OCI-LY7 (cell line): ENCODE results near the gene KLHL17. TPM values are rescaled to one million over a fixed set of nuclear protein-coding genes. Genes with fewer than 3 reads are reported as not detected.

ENCODE experiments used
- BruUV-seq: library from RNA; stranded (reverse); fragments of 400-500 nt; replicated peaks from 2 replicates; lab custom pipeline; 2021; lab: Mats Ljungman, UMichigan
- CTCF ChIA-PET: fragments of 300-600 bp; sonication (Branson Sonifier 250); formaldehyde crosslinking; loops from one replicate; lab custom pipeline; 2022; ENCODE audit warnings: antibody characterized with exemption; ENCODE audit not compliant: unreplicated experiment; lab: Charles Lee
- POLR2A ChIA-PET: fragments of 300-600 bp; sonication (Branson Sonifier 250); formaldehyde crosslinking; loops from one replicate; lab custom pipeline; 2022; ENCODE audit warnings: antibody characterized with exemption; lab: Charles Lee
- DNase-seq: peaks from one replicate; pipeline ENCODE4 v3.0.0-alpha.2; 2015; ENCODE audit warnings: low spot score
- H2AFZ ChIP-seq: fragments of 200-600 bp; sonication (generic), shearing (Covaris generic); 2 replicates; pipeline ENCODE4 v1.6.1; 2014; ENCODE audit warnings: mild to moderate bottlenecking, antibody characterized with exemption, low read length, moderate library complexity
- H3K27ac ChIP-seq: fragments of 200-600 bp; sonication (generic); 2 replicates; pipeline ENCODE4 v1.5.1; 2014; ENCODE audit warnings: mixed run types, low read depth, mild to moderate bottlenecking, moderate library complexity, low read length, inconsistent platforms; ENCODE audit not compliant: poor library complexity, severe bottlenecking
- H3K36me3 ChIP-seq: fragments of 200-600 bp; sonication (generic); 2 replicates; pipeline ENCODE4 v1.6.1; 2014; ENCODE audit warnings: mild to moderate bottlenecking, antibody characterized with exemption, low read length, moderate library complexity, mixed read lengths; ENCODE audit not compliant: insufficient read depth
- H3K4me1 ChIP-seq: fragments of 200-600 bp; sonication (generic); 2 replicates; pipeline ENCODE4 v1.5.1; 2014; ENCODE audit warnings: mild to moderate bottlenecking, low read length; ENCODE audit not compliant: insufficient read depth, poor library complexity, severe bottlenecking
- H3K4me2 ChIP-seq: fragments of 200-600 bp; sonication (generic); 2 replicates; pipeline ENCODE4 v1.6.1; 2014; ENCODE audit warnings: mild to moderate bottlenecking, low read length
- H3K4me3 ChIP-seq: fragments of 200-600 bp; sonication (generic); 2 replicates; pipeline ENCODE4 v1.5.1; 2014; ENCODE audit warnings: mild to moderate bottlenecking, low read depth, low read length; ENCODE audit not compliant: poor library complexity, severe bottlenecking
- H3K79me2 ChIP-seq: fragments of 200-600 bp; sonication (generic); 2 replicates; pipeline ENCODE4 v1.6.1; 2016; ENCODE audit warnings: low read depth, mild to moderate bottlenecking, low read length, moderate library complexity, mixed read lengths; ENCODE audit not compliant: insufficient read depth
- H3K9me2 ChIP-seq: fragments of 200-600 bp; sonication (generic); 2 replicates; pipeline ENCODE4 v1.6.1; 2016; ENCODE audit warnings: mild to moderate bottlenecking, low read length, mixed read lengths; ENCODE audit not compliant: insufficient read depth
- H3K9me3 ChIP-seq: fragments of 200-600 bp; sonication (generic); 2 replicates; pipeline ENCODE4 v1.6.1; 2014; ENCODE audit warnings: mild to moderate bottlenecking, mixed run types, low read length, mixed read lengths
- H4K20me1 ChIP-seq: fragments of 200-600 bp; sonication (generic); 2 replicates; pipeline ENCODE4 v1.6.1; 2014; ENCODE audit warnings: mild to moderate bottlenecking, antibody characterized with exemption, low read length, moderate library complexity, mixed read lengths; ENCODE audit not compliant: insufficient read depth
- EZH2phosphoT487 ChIP-seq: fragments of 200-600 bp; sonication (generic); IDR thresholded peaks from 2 replicates; pipeline ENCODE4 v1.6.1; 2018; ENCODE audit warnings: low read depth, borderline replicate concordance, mild to moderate bottlenecking, mixed run types, antibody characterized with exemption, low read length, moderate library complexity, mixed read lengths
- intact Hi-C: fragments of 100-400 bp; cut with micrococcal nuclease; formaldehyde crosslinking; loops from one replicate; pipeline ENCODE4 v1.10.0; 2022; ENCODE audit not compliant: unreplicated experiment
- total RNA-seq, 2 experiments: library from RNA; depleted of rRNA in 1 of 2; stranded (reverse); fragments of >200 nt in 1 of 2; shearing (Covaris generic) in 1 of 2; gene quantifications; 2 replicates each; pipeline ENCODE4 v1.2.3, GENCODE V29; 2014 to 2022
- TF ChIP-seq, protein P1 (sequence below): fragments of 200-600 bp; sonication (generic); conservative IDR thresholded peaks from 2 replicates; pipeline ENCODE4 v1.5.1; 2014; ENCODE audit warnings: mild to moderate bottlenecking, antibody characterized with exemption, low read length, moderate library complexity, mixed read lengths

Gene KLHL17
- total RNA-seq, 2 experiments from 2014 or later: 21.7 to 23.3 TPM

DNA sequence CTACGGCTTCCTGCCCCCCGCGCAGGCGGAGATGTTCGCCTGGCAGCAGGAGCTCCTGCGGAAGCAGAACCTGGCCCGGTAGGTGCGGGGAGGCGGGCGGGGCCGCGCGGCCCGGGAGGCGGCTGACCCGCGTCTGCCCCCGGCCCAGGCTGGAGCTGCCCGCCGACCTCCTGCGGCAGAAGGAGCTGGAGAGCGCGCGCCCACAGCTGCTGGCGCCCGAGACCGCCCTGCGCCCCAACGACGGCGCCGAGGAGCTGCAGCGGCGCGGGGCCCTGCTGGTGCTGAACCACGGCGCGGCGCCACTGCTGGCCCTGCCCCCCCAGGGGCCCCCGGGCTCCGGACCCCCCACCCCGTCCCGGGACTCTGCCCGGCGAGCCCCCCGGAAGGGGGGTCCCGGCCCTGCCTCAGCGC lies 18.0 kb upstream of the KLHL17 start:
- ChIA-PET CTCF (no interaction called here), POLR2A (no interaction called here)
- no peaks in the 10 kb centered on the region for H3K79me2 ChIP-seq
- peaks cover 22% of the 10 kb centered on the region for H3K36me3 ChIP-seq
- TF ChIP-seq, protein P1, sequence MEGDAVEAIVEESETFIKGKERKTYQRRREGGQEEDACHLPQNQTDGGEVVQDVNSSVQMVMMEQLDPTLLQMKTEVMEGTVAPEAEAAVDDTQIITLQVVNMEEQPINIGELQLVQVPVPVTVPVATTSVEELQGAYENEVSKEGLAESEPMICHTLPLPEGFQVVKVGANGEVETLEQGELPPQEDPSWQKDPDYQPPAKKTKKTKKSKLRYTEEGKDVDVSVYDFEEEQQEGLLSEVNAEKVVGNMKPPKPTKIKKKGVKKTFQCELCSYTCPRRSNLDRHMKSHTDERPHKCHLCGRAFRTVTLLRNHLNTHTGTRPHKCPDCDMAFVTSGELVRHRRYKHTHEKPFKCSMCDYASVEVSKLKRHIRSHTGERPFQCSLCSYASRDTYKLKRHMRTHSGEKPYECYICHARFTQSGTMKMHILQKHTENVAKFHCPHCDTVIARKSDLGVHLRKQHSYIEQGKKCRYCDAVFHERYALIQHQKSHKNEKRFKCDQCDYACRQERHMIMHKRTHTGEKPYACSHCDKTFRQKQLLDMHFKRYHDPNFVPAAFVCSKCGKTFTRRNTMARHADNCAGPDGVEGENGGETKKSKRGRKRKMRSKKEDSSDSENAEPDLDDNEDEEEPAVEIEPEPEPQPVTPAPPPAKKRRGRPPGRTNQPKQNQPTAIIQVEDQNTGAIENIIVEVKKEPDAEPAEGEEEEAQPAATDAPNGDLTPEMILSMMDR: no peak
- no peak for TF ChIP-seq EZH2phosphoT487
- H3K27ac ChIP-seq: no peak overlapping the region
- peaks cover 5% of the 10 kb centered on the region for H3K4me1 ChIP-seq
- H4K20me1 ChIP-seq: no peaks in the 10 kb centered on the region; the same call in 1 of the 2 replicates
- intact Hi-C loops: no loop called here
- no peaks in the 10 kb centered on the region for H3K9me2 ChIP-seq
- H3K4me3 ChIP-seq: no peak overlapping the region
- no peak overlapping the region for H2AFZ ChIP-seq
- H3K9me3 ChIP-seq: no peaks in the 10 kb centered on the region
- no peak overlapping the region for H3K4me2 ChIP-seq
- no TSS peak for BruUV-seq
- no peak for DNase-seq

DNA sequence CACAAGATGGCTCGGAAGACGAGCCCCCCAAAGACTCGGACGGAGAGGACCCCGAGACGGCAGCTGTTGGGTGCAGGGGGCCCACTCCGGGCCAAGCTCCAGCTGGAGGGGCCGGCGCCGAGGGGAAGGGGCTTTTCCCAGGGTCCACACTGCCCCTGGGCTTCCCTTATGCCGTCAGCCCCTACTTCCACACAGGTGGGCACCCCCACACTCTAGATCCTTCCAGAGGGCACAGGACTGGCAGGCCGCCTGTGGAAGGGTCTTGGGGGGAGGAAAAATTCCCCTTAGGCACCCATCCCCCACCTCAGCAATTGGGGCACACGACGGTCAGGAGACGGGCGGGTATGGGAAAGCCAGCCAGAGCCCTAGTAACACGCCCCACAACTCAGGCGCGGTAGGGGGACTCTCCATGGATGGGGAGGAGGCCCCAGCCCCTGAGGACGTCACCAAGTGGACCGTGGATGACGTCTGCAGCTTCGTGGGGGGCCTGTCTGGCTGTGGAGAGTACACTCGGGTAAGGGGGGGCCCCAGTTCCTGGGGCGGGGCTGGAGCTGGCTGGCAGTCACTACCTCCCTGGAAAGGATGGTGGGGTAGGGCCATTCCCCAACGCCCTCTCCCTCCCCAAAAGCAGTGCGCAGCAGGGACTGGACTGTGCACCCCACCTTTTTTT lies 17.4 kb upstream of the KLHL17 start:
- H3K79me2 ChIP-seq: no peaks in the 10 kb centered on the region
- no peak overlapping the region for H3K27ac ChIP-seq
- no TSS peak for BruUV-seq
- intact Hi-C loops: no loop called here
- ChIA-PET POLR2A (no interaction called here), CTCF (no interaction called here)
- H3K9me3 ChIP-seq: no peaks in the 10 kb centered on the region
- no peak overlapping the region for H2AFZ ChIP-seq
- H3K36me3 ChIP-seq: peaks cover 28% of the 10 kb centered on the region
- no peaks in the 10 kb centered on the region for H3K9me2 ChIP-seq
- no peak for TF ChIP-seq EZH2phosphoT487
- TF ChIP-seq, protein P1: no peak
- no peak overlapping the region for H3K4me2 ChIP-seq
- H3K4me1 ChIP-seq: peaks cover 5% of the 10 kb centered on the region
- no peak for DNase-seq
- H4K20me1 ChIP-seq: no peaks in the 10 kb centered on the region; the same call in 1 of the 2 replicates
- H3K4me3 ChIP-seq: no peak overlapping the region
